ENCODE data around the gene MRPL19.
"Not testable (repeated sequence)": the region's sequence is repeated elsewhere in the genome, so short reads cannot be mapped to it uniquely, and the experiment has no call there.

The MRPL19 gene

DNA sequence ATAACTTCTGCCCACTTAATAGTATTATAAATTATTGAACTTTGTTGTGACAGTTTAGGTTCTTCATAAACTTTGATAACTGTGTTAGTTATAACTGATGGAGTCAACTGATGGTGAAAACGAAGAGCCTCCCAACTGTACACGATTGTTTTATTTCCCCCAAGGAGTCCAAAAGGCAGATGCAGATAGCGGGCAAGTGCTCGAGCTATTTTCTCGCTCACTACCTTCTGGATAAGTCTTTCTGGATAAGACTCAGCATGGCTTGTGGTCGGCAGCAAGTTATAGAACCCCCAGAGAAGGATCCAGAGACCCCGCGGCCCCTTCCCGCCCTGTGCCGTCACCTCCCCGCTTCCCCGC is 63.6 kb downstream of the MRPL19 start:
- in situ Hi-C loops (cut with MboI; ENCODE audit: low sequenced_read_pairs, unreplicated experiment) = no loop called here
- TF ChIP-seq, protein P1, sequence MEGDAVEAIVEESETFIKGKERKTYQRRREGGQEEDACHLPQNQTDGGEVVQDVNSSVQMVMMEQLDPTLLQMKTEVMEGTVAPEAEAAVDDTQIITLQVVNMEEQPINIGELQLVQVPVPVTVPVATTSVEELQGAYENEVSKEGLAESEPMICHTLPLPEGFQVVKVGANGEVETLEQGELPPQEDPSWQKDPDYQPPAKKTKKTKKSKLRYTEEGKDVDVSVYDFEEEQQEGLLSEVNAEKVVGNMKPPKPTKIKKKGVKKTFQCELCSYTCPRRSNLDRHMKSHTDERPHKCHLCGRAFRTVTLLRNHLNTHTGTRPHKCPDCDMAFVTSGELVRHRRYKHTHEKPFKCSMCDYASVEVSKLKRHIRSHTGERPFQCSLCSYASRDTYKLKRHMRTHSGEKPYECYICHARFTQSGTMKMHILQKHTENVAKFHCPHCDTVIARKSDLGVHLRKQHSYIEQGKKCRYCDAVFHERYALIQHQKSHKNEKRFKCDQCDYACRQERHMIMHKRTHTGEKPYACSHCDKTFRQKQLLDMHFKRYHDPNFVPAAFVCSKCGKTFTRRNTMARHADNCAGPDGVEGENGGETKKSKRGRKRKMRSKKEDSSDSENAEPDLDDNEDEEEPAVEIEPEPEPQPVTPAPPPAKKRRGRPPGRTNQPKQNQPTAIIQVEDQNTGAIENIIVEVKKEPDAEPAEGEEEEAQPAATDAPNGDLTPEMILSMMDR (IDR thresholded peaks at IDR 0.05; ENCODE audit: borderline replicate concordance, control extremely low read depth, extremely low read depth, insufficient read depth, missing control alignments) = no peak
- no peak for DNase-seq (ENCODE audit: low spot score)

DNA sequence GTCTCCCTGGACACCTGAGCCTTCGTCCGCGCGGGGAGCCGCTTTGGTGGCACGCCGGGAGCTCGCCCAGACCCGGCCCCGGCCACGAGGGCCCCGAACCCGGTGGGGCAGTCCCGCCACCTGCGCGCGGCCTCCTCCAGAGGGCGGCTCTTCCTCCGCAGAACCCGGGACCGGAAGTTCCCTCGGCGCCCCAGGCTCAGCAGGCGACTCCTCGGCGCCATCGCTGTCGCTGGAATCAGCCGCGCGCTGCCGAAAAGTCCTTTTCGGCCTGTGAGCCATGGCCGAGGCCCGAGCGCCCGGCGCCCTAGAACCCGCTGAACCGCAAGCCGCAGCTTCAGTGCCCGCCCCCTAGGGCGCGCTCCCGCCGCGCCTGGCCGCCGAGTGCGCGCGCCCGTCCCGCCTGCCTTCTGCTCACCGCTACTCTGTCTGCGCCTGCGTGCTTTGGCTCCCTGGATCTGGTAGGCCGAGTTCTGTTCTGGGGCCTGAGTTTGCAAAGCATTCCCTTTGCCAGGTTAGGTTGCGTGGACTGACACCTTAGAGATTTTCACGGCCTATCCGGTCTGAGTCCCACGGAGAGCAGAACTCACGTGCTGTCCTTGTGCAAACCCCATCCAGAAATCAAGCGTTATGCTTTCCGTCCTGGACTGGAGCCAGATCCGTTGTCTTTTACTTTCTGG is 64.1 kb downstream of the MRPL19 start, which contains the start of gene GCFC2:
Gene GCFC2, minus strand, starts transcription at position 339 of the 677 bp plus-strand sequence. Its CDS starts 60 bp downstream, at position 279.
- peak; percentile 93 for DNase-seq (ENCODE audit: low spot score)
- TF ChIP-seq, protein P1 (IDR thresholded peaks at IDR 0.05; ENCODE audit: borderline replicate concordance, control extremely low read depth, extremely low read depth, insufficient read depth, missing control alignments) = no peak
- in situ Hi-C loops (cut with MboI; ENCODE audit: low sequenced_read_pairs, unreplicated experiment) = no loop called here

DNA sequence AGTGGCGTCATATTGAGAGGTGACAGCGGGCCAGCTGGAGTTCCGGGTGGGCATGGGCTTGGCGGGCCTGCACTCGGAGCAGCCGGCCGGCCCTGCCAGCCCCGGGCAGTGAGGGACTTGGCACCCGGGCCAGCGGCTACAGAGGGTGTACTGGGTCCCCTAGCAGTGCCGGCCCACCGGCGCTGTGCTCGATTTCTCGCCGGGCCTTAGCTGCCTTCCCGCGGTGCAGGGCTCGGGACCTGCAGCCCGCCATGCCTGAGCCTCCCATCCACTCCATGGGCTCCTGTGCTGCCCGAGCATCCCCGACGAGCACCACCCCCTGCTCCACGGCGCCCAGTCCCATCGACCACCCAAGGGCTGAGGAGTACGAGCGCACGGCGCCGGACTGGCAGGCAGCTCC is 65.0 kb downstream of the MRPL19 start:
- DNase-seq (ENCODE audit: low spot score); in situ Hi-C loops (cut with MboI; ENCODE audit: low sequenced_read_pairs, unreplicated experiment): not testable (repeated sequence)

DNA sequence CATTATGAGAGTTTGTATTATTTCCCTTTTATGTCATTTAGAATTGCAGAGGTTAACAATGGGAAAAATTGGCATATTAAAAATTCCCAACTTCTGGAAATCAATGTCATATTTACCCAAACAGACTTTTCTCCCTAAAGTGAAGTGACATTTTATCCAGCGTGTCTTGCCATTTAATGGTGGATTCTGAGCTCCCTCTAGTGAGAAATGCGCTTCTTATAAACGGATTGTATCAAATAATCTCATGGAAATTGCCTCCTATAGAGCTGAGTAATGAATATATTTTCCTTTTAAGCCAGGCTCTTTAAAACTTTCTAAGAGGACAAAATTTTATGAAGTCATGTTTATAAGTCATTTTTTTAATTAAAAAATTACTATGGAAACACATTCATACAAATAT is 69.8 kb downstream of the MRPL19 start:
- no peak for DNase-seq (ENCODE audit: low spot score)
- in situ Hi-C loops (cut with MboI; ENCODE audit: low sequenced_read_pairs, unreplicated experiment) = no loop called here
- TF ChIP-seq, protein P1 (IDR thresholded peaks at IDR 0.05; ENCODE audit: borderline replicate concordance, control extremely low read depth, extremely low read depth, insufficient read depth, missing control alignments) = no peak

DNA sequence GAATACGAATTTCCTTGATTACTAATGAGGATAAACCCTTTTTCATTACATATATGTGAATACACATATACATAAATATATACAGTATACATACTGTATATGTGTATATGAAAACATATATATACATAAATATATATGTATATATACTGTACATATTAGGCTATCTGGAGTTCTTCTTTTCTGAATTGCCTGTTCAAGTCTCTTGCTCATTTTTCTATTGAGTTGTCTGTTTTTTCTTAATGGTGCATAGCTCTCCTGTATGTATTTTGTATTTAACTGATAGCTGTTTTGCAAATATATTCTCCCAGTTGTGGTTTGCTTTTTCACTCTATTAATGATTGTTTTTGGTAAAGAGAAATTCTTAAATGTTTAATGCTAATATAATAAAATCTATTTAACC is 73.0 kb downstream of the MRPL19 start:
- no peak for DNase-seq (ENCODE audit: low spot score)
- in situ Hi-C loops (cut with MboI; ENCODE audit: low sequenced_read_pairs, unreplicated experiment) = no loop called here
- TF ChIP-seq, protein P1 (IDR thresholded peaks at IDR 0.05; ENCODE audit: borderline replicate concordance, control extremely low read depth, extremely low read depth, insufficient read depth, missing control alignments) = no peak

DNA sequence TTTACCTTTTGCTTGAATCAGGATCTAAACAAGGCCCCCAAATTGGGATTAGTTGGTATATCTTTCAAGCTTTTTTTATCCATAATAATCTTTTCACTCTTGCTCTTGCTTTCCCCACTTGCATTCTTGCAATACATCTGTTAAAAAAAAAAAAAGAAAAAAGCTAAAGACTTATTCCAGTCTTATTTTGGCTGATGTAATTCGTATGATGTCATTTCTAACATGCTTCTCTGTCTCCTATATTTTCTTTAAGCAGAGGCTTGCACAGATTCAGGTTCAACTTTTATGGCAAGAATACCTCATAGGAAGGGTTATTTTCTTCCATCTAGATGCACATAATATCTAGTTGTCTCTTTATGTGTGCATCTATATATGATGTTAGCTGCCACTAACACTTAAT is 73.9 kb downstream of the MRPL19 start:
- no peak for DNase-seq (ENCODE audit: low spot score)
- in situ Hi-C loops (cut with MboI; ENCODE audit: low sequenced_read_pairs, unreplicated experiment) = no loop called here
- TF ChIP-seq, protein P1 (IDR thresholded peaks at IDR 0.05; ENCODE audit: borderline replicate concordance, control extremely low read depth, extremely low read depth, insufficient read depth, missing control alignments) = no peak

DNA sequence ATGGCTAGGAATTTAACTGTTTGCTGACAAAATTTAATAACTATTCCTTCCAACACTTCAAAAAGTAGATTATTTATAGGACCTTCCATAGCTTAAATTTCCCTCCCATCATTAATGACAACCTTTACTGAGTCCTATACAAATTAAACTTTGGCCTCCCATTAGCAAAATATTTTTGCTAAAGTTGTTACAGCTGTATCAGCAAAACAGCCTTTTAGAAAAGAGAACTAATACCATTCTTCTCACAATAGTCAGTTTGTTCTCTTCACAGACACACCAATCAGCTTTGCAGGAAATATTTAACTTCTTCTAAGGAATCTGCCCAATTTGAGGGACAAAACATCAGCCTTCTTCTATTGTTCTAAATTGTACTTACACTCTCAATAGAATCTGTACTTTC is 76.1 kb downstream of the MRPL19 start:
- TF ChIP-seq, protein P1 (IDR thresholded peaks at IDR 0.05; ENCODE audit: borderline replicate concordance, control extremely low read depth, extremely low read depth, insufficient read depth, missing control alignments) = no peak
- in situ Hi-C loops (cut with MboI; ENCODE audit: low sequenced_read_pairs, unreplicated experiment) = no loop called here
- no peak for DNase-seq (ENCODE audit: low spot score)
